Muscle of leg (tissue), 11 donors: ENCODE data around the gene JAG1. TPM values are rescaled to one million over a fixed set of nuclear protein-coding genes. Genes with fewer than 3 reads are reported as not detected.

ENCODE experiments used
- DNase-seq: peaks from one replicate; pipeline ENCODE4 v3.0.0; 2013
- H3K27ac ChIP-seq: one replicate; pipeline ENCODE4 v1.5.1; 2013; ENCODE audit warnings: mild to moderate bottlenecking, low read length, control low read depth
- H3K27me3 ChIP-seq: one replicate; pipeline ENCODE4 v1.6.1; 2013; ENCODE audit warnings: low read length; ENCODE audit not compliant: control insufficient read depth, insufficient read depth
- H3K36me3 ChIP-seq: one replicate; pipeline ENCODE4 v1.6.1; 2013; ENCODE audit warnings: low read length; ENCODE audit not compliant: control insufficient read depth, insufficient read depth
- H3K4me1 ChIP-seq: one replicate; pipeline ENCODE4 v1.6.1; 2013; ENCODE audit warnings: low read length; ENCODE audit not compliant: control insufficient read depth, insufficient read depth
- H3K4me3 ChIP-seq: one replicate; pipeline ENCODE4 v1.5.1; 2013; ENCODE audit warnings: low read length, control low read depth
- H3K9me3 ChIP-seq: replicated peaks from 2 replicates; pipeline ENCODE4 v1.6.1; 2013; ENCODE audit warnings: low read depth, low read length; ENCODE audit not compliant: control insufficient read depth
- WGBS: methylation state at CpG from one replicate; pipeline ENCODE4 v1.1.5; 2013; ENCODE audit warnings: missing lambda C conversion rate; ENCODE audit not compliant: insufficient coverage; 5-methylcytosine and 5-hydroxymethylcytosine counted together
- polyA plus RNA-seq, 8 donors: library from polyadenylated mRNA; unstranded; fragments of 120-200 nt; gene quantifications; one replicate each; pipeline versions ENCODE4 v1.2.1 to v1.2.3, GENCODE V29; 2013; ENCODE audit warnings: inconsistent platforms in 1 of 8, low replicate concordance in 1 of 8; ENCODE audit not compliant: insufficient read length in 8 of 8, insufficient read depth in 1 of 8
- total RNA-seq: library from RNA; stranded (reverse); fragments of 120-200 nt; gene quantifications from one replicate; pipeline ENCODE4 v1.2.4, GENCODE V29; 2013

Gene JAG1
- total and polyA plus RNA-seq, 9 donors = 28.9 to 52.8 (median 33.9) TPM

DNA sequence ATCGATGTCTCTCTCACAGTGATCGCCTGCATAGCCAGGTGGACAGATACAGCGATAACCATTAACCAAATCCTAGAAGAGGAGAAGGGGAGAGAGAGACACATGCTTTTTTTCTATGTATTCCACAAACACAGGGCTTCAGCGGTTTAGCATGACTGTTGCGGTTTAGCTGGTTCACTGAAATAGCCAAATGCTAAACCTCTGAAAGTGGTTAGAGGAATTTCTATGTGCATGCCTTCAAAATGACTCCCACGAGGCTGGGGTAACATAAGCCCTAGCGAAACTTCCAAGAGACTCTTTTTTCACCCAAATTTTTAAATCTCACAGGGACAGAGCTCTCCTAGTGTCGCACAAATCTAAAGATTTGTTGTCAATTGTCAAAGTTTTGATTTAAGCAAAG is 25.1 kb downstream of the JAG1 start:
- no peak for DNase-seq
- Histone ChIP-seq H3K27ac (no peak overlapping the region), H3K27me3 (no peaks in the 10 kb centered on the region), H3K4me1 (peaks cover 62% of the 10 kb centered on the region), H3K4me3 (no peak overlapping the region), H3K36me3 (peaks cover 87% of the 10 kb centered on the region), H3K9me3 (no peaks in the 10 kb centered on the region)
- WGBS = no CpG with 5 or more reads among the region's 8 CpGs

DNA sequence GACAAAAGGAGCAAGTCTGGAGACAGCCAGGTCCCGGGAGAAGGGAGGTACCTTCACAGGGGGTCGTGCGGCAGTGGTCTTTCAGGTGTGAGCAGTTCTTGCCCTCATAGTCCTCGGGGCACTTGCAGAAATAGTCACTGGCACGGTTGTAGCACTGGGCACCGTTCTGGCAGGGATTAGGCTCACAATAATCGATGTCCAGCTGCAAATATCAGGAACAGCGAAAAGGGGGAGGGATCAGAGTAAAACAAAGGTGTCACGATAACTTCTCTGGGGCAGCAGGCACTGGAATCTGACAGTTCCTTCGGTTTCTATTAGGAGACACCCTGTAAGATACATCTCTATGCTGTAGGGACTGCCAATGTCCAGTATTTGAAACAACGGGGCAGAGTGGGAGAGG is 25.9 kb downstream of the JAG1 start:
- WGBS = 64% methylated on average over 9 of the region's 11 CpGs
- H3K36me3 ChIP-seq = peaks cover 94% of the 10 kb centered on the region
- no peaks in the 10 kb centered on the region for H3K9me3 ChIP-seq
- H3K27ac ChIP-seq = no peak overlapping the region
- H3K27me3 ChIP-seq = no peaks in the 10 kb centered on the region
- H3K4me3 ChIP-seq = no peak overlapping the region
- DNase-seq = no peak
- peaks cover 61% of the 10 kb centered on the region for H3K4me1 ChIP-seq

DNA sequence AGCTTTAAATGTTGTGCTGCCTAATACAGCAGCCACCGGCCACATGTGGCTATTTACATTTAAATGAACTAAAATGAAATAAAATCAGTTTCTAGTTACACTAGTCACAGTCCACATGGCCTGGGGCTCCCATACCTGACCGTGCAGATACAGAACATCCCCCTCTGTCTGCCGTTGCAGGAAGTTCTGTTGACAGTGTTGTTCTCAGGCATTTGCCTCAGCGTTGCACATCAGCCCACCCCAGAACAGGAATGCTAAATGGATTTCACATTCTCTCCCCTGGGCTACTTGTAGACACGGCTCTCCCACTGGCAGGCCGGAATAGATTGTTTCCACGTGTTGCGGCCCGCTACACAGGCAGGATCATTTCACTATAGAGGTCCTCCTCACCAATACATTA is 26.3 kb downstream of the JAG1 start:
- Histone ChIP-seq H3K9me3 (no peaks in the 10 kb centered on the region), H3K27me3 (no peaks in the 10 kb centered on the region), H3K4me3 (no peak overlapping the region), H3K4me1 (peaks cover 58% of the 10 kb centered on the region), H3K27ac (no peak overlapping the region), H3K36me3 (peaks cover 92% of the 10 kb centered on the region)
- peak; percentile 56 for DNase-seq
- 14% methylated on average over 3 of the region's 9 CpGs for WGBS

DNA sequence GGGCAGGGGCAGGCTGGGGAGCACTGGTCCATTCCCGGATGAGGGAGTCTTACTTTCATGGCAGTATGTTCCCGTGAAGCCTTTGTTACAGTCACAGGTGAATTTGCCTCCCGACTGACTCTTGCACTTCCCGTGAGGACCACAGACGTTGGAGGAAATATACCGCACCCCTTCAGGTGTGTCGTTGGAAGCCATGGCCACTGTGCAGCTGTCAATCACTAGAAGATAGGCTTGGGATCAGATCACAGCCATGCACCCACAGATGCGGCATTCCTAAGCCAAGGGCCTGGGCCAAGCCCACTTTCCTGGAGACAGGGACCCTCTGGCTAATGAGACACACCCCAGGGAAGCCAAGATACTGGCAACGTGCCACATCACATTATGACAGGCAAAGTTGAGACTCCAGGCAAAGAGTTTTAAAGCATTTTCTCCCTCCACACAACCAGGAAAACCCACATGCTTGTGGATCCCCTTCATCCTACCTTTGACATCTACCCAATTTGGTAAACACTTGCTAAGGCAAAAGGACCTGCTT is 26.8 kb downstream of the JAG1 start:
- H3K4me3 ChIP-seq = no peak overlapping the region
- H3K27me3 ChIP-seq = no peaks in the 10 kb centered on the region
- no peak for DNase-seq
- H3K36me3 ChIP-seq = peaks cover 95% of the 10 kb centered on the region
- no peak overlapping the region for H3K27ac ChIP-seq
- H3K9me3 ChIP-seq = no peaks in the 10 kb centered on the region
- peaks cover 52% of the 10 kb centered on the region for H3K4me1 ChIP-seq
- 82% methylated on average over 8 of the region's 9 CpGs for WGBS

DNA sequence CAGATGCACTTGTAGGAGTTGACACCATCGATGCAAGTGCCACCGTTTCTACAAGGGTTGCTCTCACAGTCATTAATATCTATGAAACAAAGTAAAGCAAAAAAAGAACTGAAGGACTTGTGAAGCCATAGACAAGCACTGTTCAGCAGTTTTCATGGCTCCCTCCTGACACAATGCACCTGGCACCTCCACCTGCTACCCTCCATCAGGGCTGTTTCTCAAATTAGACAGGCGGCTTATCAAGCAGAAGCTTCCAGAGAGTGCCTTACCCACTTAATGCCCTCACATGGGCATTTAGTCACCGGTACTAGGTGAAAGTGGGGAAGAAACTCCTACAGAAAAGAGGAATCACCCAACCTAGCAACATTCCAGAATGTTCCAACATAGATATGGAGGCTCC is 27.8 kb downstream of the JAG1 start:
- peaks cover 44% of the 10 kb centered on the region for H3K4me1 ChIP-seq
- H3K27ac ChIP-seq = peak overlapping the region; percentile 29
- DNase-seq = no peak
- no CpG with 5 or more reads among the region's 4 CpGs for WGBS
- H3K9me3 ChIP-seq = no peaks in the 10 kb centered on the region
- no peaks in the 10 kb centered on the region for H3K27me3 ChIP-seq
- no peak overlapping the region for H3K4me3 ChIP-seq
- H3K36me3 ChIP-seq = peaks cover 96% of the 10 kb centered on the region

DNA sequence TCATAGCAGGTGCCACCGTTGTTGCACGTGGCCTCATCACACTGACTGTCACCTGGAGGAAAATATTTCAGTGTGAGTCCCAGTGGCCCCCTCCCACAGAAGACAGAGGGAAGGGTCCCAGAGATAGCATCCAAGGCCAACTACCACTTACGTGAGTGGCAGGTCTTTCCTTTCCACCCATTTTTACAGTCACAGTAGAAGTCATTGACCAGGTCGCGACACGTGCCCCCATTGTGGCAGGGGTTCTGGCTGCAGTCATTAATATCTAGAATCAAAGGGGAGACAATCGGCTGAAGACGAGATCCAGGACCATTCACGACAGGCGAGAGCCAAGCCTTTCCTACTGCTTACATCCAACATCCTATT is 28.6 kb downstream of the JAG1 start:
- Histone ChIP-seq H3K9me3 (no peaks in the 10 kb centered on the region), H3K4me1 (peaks cover 43% of the 10 kb centered on the region), H3K36me3 (peaks cover 96% of the 10 kb centered on the region), H3K4me3 (no peak overlapping the region), H3K27ac (no peak overlapping the region), H3K27me3 (no peaks in the 10 kb centered on the region)
- 71% methylated on average over 4 of the region's 10 CpGs for WGBS
- DNase-seq = no peak

DNA sequence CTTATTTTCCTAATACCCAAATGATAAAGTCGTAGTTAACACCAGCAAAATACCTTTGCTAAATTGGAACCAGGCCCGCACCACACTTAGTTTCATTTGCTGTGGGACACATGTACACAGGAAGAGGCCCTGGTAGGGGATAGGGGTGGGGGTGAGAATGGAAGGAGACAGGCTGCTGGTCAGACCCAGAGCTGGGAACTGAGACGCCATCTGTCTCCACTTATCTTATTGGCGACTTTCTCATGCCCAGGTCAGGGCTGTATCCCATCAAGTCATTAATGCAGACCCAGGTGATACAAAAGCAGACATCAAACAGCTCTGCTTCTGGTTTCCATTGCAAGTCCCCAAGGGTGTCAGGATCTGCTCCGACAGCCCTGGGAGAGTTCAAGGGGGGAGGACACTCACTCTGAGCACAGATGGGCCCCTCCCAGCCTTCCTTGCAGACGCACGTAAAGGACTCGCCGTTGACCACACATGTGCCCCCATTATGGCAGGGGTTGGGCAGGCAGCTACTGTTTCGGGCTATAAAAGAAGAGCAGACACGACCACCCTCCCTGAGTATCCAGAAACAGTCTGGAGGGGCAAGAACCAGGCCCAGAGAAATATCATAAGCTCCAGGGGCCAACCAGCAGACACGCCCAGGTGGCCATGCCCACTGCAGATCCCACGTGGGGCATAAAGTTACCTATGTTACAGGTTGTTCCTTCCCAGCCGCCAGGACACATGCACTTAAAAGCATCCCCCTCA is 29.2 kb downstream of the JAG1 start:
- Histone ChIP-seq H3K27ac (no peak overlapping the region), H3K4me1 (peaks cover 42% of the 10 kb centered on the region), H3K4me3 (no peak overlapping the region), H3K27me3 (no peaks in the 10 kb centered on the region), H3K9me3 (no peaks in the 10 kb centered on the region), H3K36me3 (peaks cover 96% of the 10 kb centered on the region)
- DNase-seq = no peak
- WGBS = 57% methylated on average over 10 of the region's 14 CpGs

DNA sequence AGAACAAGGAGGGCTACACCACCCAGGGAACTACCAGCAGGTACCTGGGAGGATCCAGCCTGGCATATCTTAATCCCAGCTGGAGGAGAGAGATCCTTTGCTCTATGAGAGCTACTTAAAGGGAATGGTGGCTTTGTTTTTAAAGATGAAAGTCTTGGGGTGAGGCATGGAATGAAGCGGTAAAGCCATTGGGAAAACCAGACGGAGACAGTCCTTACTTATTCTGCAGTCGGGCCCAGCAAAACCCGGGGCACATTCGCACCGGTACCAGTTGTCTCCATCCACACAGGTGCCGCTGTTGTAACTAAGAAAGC is 30.3 kb downstream of the JAG1 start:
- Histone ChIP-seq H3K36me3 (peaks cover 94% of the 10 kb centered on the region), H3K27me3 (no peaks in the 10 kb centered on the region), H3K27ac (no peak overlapping the region), H3K9me3 (no peaks in the 10 kb centered on the region), H3K4me1 (peaks cover 44% of the 10 kb centered on the region), H3K4me3 (no peak overlapping the region)
- DNase-seq = no peak
- 85% methylated on average over 7 of the region's 7 CpGs for WGBS

DNA sequence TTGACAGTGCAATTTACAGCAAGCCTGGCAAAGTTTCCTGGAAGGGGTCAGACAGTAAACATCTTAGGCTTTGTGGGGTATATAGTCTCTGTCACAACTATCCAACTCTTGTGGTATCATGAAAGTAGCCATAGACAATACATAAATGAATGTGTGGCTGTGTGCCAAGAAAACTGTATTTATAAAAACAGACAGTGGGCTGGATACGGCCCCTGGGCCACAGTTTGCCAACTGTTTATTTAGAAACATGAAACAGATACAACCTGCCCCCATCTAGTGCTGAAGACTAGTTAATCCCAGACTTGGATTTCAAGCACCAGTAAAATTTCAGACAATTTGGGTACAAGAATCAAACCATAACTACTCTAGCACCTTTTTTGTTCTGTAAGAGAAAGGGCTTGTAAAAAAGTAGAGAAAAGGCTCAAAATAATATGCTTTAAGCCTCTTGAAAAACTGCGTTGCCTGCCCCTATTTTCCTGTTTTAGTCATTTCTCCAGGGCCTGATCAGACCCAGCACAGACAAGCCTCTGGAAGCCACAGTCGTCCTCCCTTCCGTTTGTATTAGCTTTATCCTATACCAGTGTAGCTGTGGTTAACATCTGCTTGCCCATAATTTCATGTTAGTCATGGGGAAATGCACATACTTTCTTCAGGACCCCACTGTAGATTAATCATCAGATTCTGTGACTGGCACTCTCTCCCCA is 30.8 kb downstream of the JAG1 start:
- WGBS = 20% methylated on average over 2 of the region's 4 CpGs

DNA sequence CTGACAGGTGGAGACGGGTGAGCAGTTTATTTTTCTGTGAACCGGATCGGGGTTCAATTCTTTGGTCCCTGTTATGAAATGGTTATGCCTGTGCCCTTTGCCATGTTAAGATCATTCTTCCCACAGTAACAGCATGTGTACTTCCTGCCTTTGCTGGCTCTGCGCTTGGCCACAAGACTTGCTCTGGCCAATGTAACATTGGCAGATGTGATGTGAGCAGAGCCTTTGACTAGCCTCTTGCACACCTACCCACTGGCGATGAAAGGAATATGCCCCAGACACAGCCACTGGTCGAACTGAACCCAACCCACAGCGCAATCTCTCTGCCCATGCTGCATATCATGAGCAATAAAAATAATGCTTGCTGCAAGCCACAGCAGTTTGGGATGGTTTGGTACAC is 31.9 kb downstream of the JAG1 start:
- Histone ChIP-seq H3K27ac (no peak overlapping the region), H3K9me3 (no peaks in the 10 kb centered on the region), H3K4me3 (no peak overlapping the region), H3K4me1 (peaks cover 48% of the 10 kb centered on the region), H3K36me3 (peaks cover 82% of the 10 kb centered on the region), H3K27me3 (no peaks in the 10 kb centered on the region)
- 96% methylated on average over 5 of the region's 7 CpGs for WGBS
- no peak for DNase-seq

More for the DNA sequence above, 30.8 kb downstream of the JAG1 start:
- Histone ChIP-seq H3K4me3 (no peak overlapping the region), H3K27me3 (no peaks in the 10 kb centered on the region), H3K36me3 (peaks cover 89% of the 10 kb centered on the region), H3K4me1 (peaks cover 44% of the 10 kb centered on the region), H3K27ac (no peak overlapping the region), H3K9me3 (no peaks in the 10 kb centered on the region)
- DNase-seq = no peak
